IMR-90 (cell line): Measurements from ENCODE around the gene CAB39. TPM values are rescaled to one million over a fixed set of nuclear protein-coding genes. Genes with fewer than 3 reads are reported as not detected.

Experiments
- ATAC-seq: fragments of 200-7000 bp; cut with Tn5 transposase; 2 replicates; pipeline ENCODE4 v1.9.1; 2020; ENCODE audit warnings: low read depth, mild to moderate bottlenecking, moderate library complexity
- BruUV-seq: library from RNA; stranded (reverse); fragments of 400-500 nt; replicated peaks from 2 replicates; lab custom pipeline; 2021; lab: Mats Ljungman, UMichigan
- CTCF ChIA-PET: fragments of 300-600 bp; formaldehyde crosslinking; extraction: SDS; loops from one replicate; lab custom pipeline; 2021; ENCODE audit warnings: antibody characterized with exemption; lab: Yijun Ruan, JAX
- POLR2A ChIA-PET: fragments of 300-600 bp; sonication (Branson Sonifier 250); formaldehyde crosslinking; loops from one replicate; lab custom pipeline; 2022; ENCODE audit warnings: antibody characterized with exemption; ENCODE audit not compliant: unreplicated experiment; lab: Charles Lee
- DNase-seq: peaks from one replicate; pipeline ENCODE4 v3.0.0; 2013
- H2AFZ ChIP-seq: replicated peaks from 2 replicates; pipeline ENCODE3; 2013; ENCODE audit warnings: low read length, mild to moderate bottlenecking; ENCODE audit not compliant: poor library complexity
- H2AK5ac ChIP-seq: 2 replicates; pipeline ENCODE4 v1.6.1; 2013; ENCODE audit warnings: low read depth, low read length, inconsistent platforms
- H2AK9ac ChIP-seq: replicated peaks from 2 replicates; pipeline ENCODE3; 2013; ENCODE audit warnings: mild to moderate bottlenecking, low read depth, low read length, moderate library complexity; ENCODE audit not compliant: poor library complexity
- H2BK120ac ChIP-seq: 2 replicates; pipeline ENCODE4 v1.6.1; 2013; ENCODE audit warnings: low read depth, low read length, inconsistent platforms
- H2BK15ac ChIP-seq: 3 replicates; pipeline ENCODE4 v1.6.1; 2013; ENCODE audit warnings: low read depth, low read length, inconsistent platforms
- H2BK20ac ChIP-seq: 2 replicates; pipeline ENCODE4 v1.6.1; 2013; ENCODE audit warnings: low read depth, mild to moderate bottlenecking, inconsistent platforms, low read length, moderate library complexity
- H2BK5ac ChIP-seq: 2 replicates; pipeline ENCODE4 v1.6.1; 2013; ENCODE audit warnings: mild to moderate bottlenecking, low read depth, low read length, inconsistent platforms; ENCODE audit not compliant: poor library complexity, severe bottlenecking
- H3K14ac ChIP-seq: replicated peaks from 2 replicates; pipeline ENCODE4 v1.6.1; 2013; ENCODE audit warnings: low read depth, low read length, inconsistent platforms
- H3K18ac ChIP-seq: 2 replicates; pipeline ENCODE4 v1.6.1; 2013; ENCODE audit warnings: low read depth, low read length, control low read depth
- H3K23ac ChIP-seq: 2 replicates; pipeline ENCODE4 v1.6.1; 2013; ENCODE audit warnings: low read depth, low read length, inconsistent platforms
- H3K27ac ChIP-seq: 2 replicates; pipeline ENCODE4 v1.5.1; 2013; ENCODE audit warnings: mild to moderate bottlenecking, control low read depth, low read length; ENCODE audit not compliant: insufficient read depth
- H3K27me3 ChIP-seq: 2 replicates; pipeline ENCODE4 v1.6.1; 2013; ENCODE audit warnings: low read length; ENCODE audit not compliant: control insufficient read depth, insufficient read depth
- H3K36me3 ChIP-seq: 2 replicates; pipeline ENCODE4 v1.6.1; 2013; ENCODE audit warnings: low read length, mixed read lengths; ENCODE audit not compliant: control insufficient read depth, insufficient read depth
- H3K4ac ChIP-seq: 2 replicates; pipeline ENCODE4 v1.6.1; 2013; ENCODE audit warnings: low read depth, low read length, inconsistent platforms
- H3K4me1 ChIP-seq: 2 replicates; pipeline ENCODE4 v1.6.1; 2013; ENCODE audit warnings: low read length, mixed read lengths; ENCODE audit not compliant: control insufficient read depth, insufficient read depth
- H3K4me2 ChIP-seq: 2 replicates; pipeline ENCODE4 v1.6.1; 2013; ENCODE audit warnings: low read depth, mild to moderate bottlenecking, control low read depth, low read length, moderate library complexity
- H3K4me3 ChIP-seq: 2 replicates; pipeline ENCODE4 v1.5.1; 2013; ENCODE audit warnings: low read depth, mild to moderate bottlenecking, control low read depth, low read length, moderate library complexity; ENCODE audit not compliant: insufficient read depth
- H3K56ac ChIP-seq: 2 replicates; pipeline ENCODE4 v1.6.1; 2013; ENCODE audit warnings: low read length, inconsistent platforms; ENCODE audit not compliant: insufficient read depth; ENCODE audit errors: extremely low read depth
- H3K79me1 ChIP-seq, 2 experiments: 2 replicates each; pipeline ENCODE4 v1.6.1; 2013; ENCODE audit warnings: low read length in 2 of 2, inconsistent platforms in 1 of 2, low read depth in 1 of 2
- H3K9ac ChIP-seq: 2 replicates; pipeline ENCODE4 v1.6.1; 2013; ENCODE audit warnings: low read depth, low read length, control low read depth
- H3K9me1 ChIP-seq: 2 replicates; pipeline ENCODE4 v1.6.1; 2013; ENCODE audit warnings: low read length, inconsistent platforms; ENCODE audit not compliant: insufficient read depth
- H3K9me3 ChIP-seq: 2 replicates; pipeline ENCODE4 v1.6.1; 2013; ENCODE audit warnings: low read length; ENCODE audit not compliant: control insufficient read depth, insufficient read depth
- H4K20me1 ChIP-seq: 2 replicates; pipeline ENCODE4 v1.6.1; 2013; ENCODE audit warnings: low read length, inconsistent platforms; ENCODE audit not compliant: insufficient read depth
- H4K5ac ChIP-seq: 2 replicates; pipeline ENCODE4 v1.6.1; 2013; ENCODE audit warnings: mild to moderate bottlenecking, low read depth, low read length, control low read depth
- H4K8ac ChIP-seq, 2 experiments: 2 replicates each; pipeline ENCODE4 v1.6.1; 2013; ENCODE audit warnings: low read depth in 2 of 2, low read length in 2 of 2, control low read depth in 1 of 2, inconsistent platforms in 1 of 2
- H4K91ac ChIP-seq: 2 replicates; pipeline ENCODE4 v1.6.1; 2013; ENCODE audit warnings: low read depth, low read length, inconsistent platforms; ENCODE audit not compliant: insufficient read depth
- CEBPB ChIP-seq: IDR thresholded peaks from 2 replicates; pipeline ENCODE4 v1.6.1; 2012; ENCODE audit warnings: low read depth, low read length, improper control_type of control experiment
- CHD1 ChIP-seq: IDR thresholded peaks from 2 replicates; pipeline ENCODE4 v1.6.1; 2012; ENCODE audit warnings: low read depth, low read length, improper control_type of control experiment
- CTCF ChIP-seq: conservative IDR thresholded peaks from 2 replicates; pipeline ENCODE4 v1.5.1; 2012; ENCODE audit warnings: mild to moderate bottlenecking, low read depth, low read length, improper control_type of control experiment
- ELK1 ChIP-seq: fragments of 150-350 bp; IDR thresholded peaks from 2 replicates; pipeline ENCODE4 v1.6.1; 2016; ENCODE audit warnings: low read depth, mild to moderate bottlenecking, low read length, moderate library complexity, borderline replicate concordance
- FOS ChIP-seq: fragments of 150-350 bp; IDR thresholded peaks from 2 replicates; pipeline ENCODE4 v1.6.1; 2016; ENCODE audit warnings: low read depth, low read length
- MAFK ChIP-seq: IDR thresholded peaks from 2 replicates; pipeline ENCODE4 v1.6.1; 2012; ENCODE audit warnings: low read depth, low read length, improper control_type of control experiment
- MAZ ChIP-seq: IDR thresholded peaks from 2 replicates; pipeline ENCODE4 v1.6.1; 2012; ENCODE audit warnings: low read depth, mild to moderate bottlenecking, low read length, improper control_type of control experiment, moderate library complexity, borderline replicate concordance
- MXI1 ChIP-seq: IDR thresholded peaks from 2 replicates; pipeline ENCODE4 v1.6.1; 2012; ENCODE audit warnings: low read depth, mild to moderate bottlenecking, low read length, moderate library complexity, borderline replicate concordance
- POLR2A ChIP-seq: IDR thresholded peaks from 2 replicates; pipeline ENCODE4 v1.6.1; 2012; ENCODE audit warnings: mild to moderate bottlenecking, low read depth, low read length
- RFX5 ChIP-seq: IDR thresholded peaks from 2 replicates; pipeline ENCODE4 v1.8.0; 2012; ENCODE audit warnings: low read depth, mild to moderate bottlenecking, low read length, moderate library complexity
- WGBS, 2 experiments: methylation state at CpG; one replicate each; pipeline versions ENCODE4 v1.1.5 to v1.1.7; 2013; ENCODE audit warnings: missing lambda C conversion rate in 2 of 2; ENCODE audit not compliant: insufficient read length in 1 of 2; ENCODE audit errors: extremely low coverage in 2 of 2; 5-methylcytosine and 5-hydroxymethylcytosine counted together
- dilution Hi-C: fragments of 300-500 bp; cut with HindIII; formaldehyde crosslinking; loops from one replicate; pipeline ENCODE4 v1.14.3; 2018; ENCODE audit warnings: low sequenced_read_pairs; ENCODE audit not compliant: unreplicated experiment
- in situ Hi-C: fragments of 300-500 bp; cut with MboI; formaldehyde crosslinking; loops from 3 replicates; pipeline ENCODE4 v1.14.3; 2019; ENCODE audit warnings: low sequenced_read_pairs, inconsistent platforms, mixed read lengths
- intact Hi-C: fragments of 100-400 bp; cut with micrococcal nuclease; formaldehyde crosslinking; loops from 2 replicates; pipeline ENCODE4 v1.10.0; 2022
- polyA plus RNA-seq, 3 experiments: library from polyadenylated mRNA; depleted of rRNA; stranded (reverse); fragments of >200 nt; gene quantifications; 2 replicates each; pipeline ENCODE4 v1.2.3, GENCODE V29; 2012; ENCODE audit warnings: low replicate concordance in 1 of 3
- total RNA-seq: library from RNA; depleted of rRNA; stranded (reverse); fragments of >200 nt; gene quantifications from 2 replicates; pipeline ENCODE4 v1.2.3, GENCODE V29; 2012

The CAB39 gene
- total and polyA plus RNA-seq, 2 of the 4 experiments (the other 2 are of a cell fraction), result 38.2 to 71.7 TPM

- Histone ChIP-seq H2BK5ac (no peak overlapping the region), H3K27ac (no peak overlapping the region), H2BK20ac (no peak overlapping the region), H2AK9ac (no peak overlapping the region), H3K36me3 (no peaks in the 10 kb centered on the region), H3K23ac (no peak overlapping the region), H3K9me1 (0 out of 2 replicates have a peak, but pooled peaks cover 4% of the 10 kb centered on the region), H3K18ac (no peak overlapping the region), H4K20me1 (0 out of 2 replicates have a peak, but pooled peaks cover 2% of the 10 kb centered on the region), H3K56ac (no peak overlapping the region), H2BK120ac (no peak overlapping the region), H3K4me2 (no peak overlapping the region), H2BK15ac (no peak overlapping the region), H2AK5ac (no peak overlapping the region), H3K9me3 (no peaks in the 10 kb centered on the region), H3K9ac (no peak overlapping the region), H3K79me1 (peaks cover 0 to 18% of the 10 kb centered on the region in 2 experiments; a peak in 2 of 4 replicates), H3K4ac (no peak overlapping the region), H4K5ac (no peak overlapping the region), H3K27me3 (peaks cover 30% of the 10 kb centered on the region), H2AFZ (peak overlapping the region; percentile 33), H3K4me1 (no peaks in the 10 kb centered on the region), H4K8ac (no peak overlapping the region), H4K91ac (no peak overlapping the region), H3K4me3 (no peak overlapping the region), H3K14ac (no peak overlapping the region)
- ATAC-seq (no peak), DNase-seq (no peak)
- in situ Hi-C loops (no loop called here), intact Hi-C loops (no loop called here), dilution Hi-C loops (no loop called here)
- ChIA-PET CTCF (interaction anchor here (1.0 to 1.2 kb wide), 2 partner anchors 10 to 13 kb away, joined by 3 read pairs; no protein-coding TSS in a partner anchor), POLR2A (no interaction called here)
- TF ChIP-seq CTCF (no peak), POLR2A (no peak), MXI1 (no peak), FOS (no peak), MAFK (no peak), MAZ (no peak), ELK1 (no peak), CHD1 (no peak), RFX5 (no peak), CEBPB (no peak)
- 11% methylated on average over 5 of the region's 13 CpGs; no CpG with 5 or more reads in 1 of the 2 experiments for WGBS, 2 experiments
- BruUV-seq, result no TSS peak
Measured at GRCh38 chr2:230861552-230862255, 149.1 kb downstream of the CAB39 start.
